Esophagus squamous epithelium (tissue), 5 donors: ENCODE measurements around the gene LIPH. TPM values are rescaled to one million over a fixed set of nuclear protein-coding genes. Genes with fewer than 3 reads are reported as not detected.
A peak's percentile ranks its signal among the peaks of the same experiment; 100 is the strongest.
"Not testable (repeated sequence)": the region's sequence is repeated elsewhere in the genome, so short reads cannot be mapped to it uniquely, and the experiment has no call there.

ENCODE experiments used
- DNase-seq: peaks from one replicate; lab custom pipeline; 2025; lab: John Stamatoyannopoulos, UW
- H3K27ac ChIP-seq, 4 donors: fragments of 200-600 bp; sonication (generic); one replicate each; pipeline ENCODE4 v1.5.1; 2016 to 2019; ENCODE audit warnings: mild to moderate bottlenecking in 1 of 4
- H3K27me3 ChIP-seq, 4 donors: fragments of 200-600 bp; sonication (generic); 1 replicate in 3 of 4; 2 replicates in 1 of 4; pipeline versions ENCODE4 v1.5.1 to v1.6.0; 2017 to 2021; ENCODE audit warnings: antibody characterized with exemption in 1 of 4
- H3K36me3 ChIP-seq, 3 donors: fragments of 200-600 bp; sonication (generic); one replicate each; pipeline ENCODE4 v1.5.1; 2016 to 2019
- H3K4me1 ChIP-seq, 3 donors: fragments of 200-600 bp; sonication (generic); one replicate each; pipeline ENCODE4 v1.5.1; 2017 to 2019
- H3K4me3 ChIP-seq, 4 donors: fragments of 200-600 bp; sonication (generic); 1 replicate in 3 of 4; 2 replicates in 1 of 4; pipeline ENCODE4 v1.5.1; 2016 to 2019; ENCODE audit warnings: mild to moderate bottlenecking in 2 of 4, moderate library complexity in 1 of 4
- H3K9me3 ChIP-seq, 3 donors: fragments of 200-600 bp; sonication (generic); one replicate each; pipeline ENCODE4 v1.5.1; 2016 to 2019
- POLR2A ChIP-seq, 4 donors: fragments of 450-650 bp; IDR thresholded peaks; one replicate each; pipeline ENCODE4 v1.6.1; 2017; ENCODE audit warnings: antibody characterized with exemption in 4 of 4, mild to moderate bottlenecking in 4 of 4, moderate library complexity in 3 of 4
- WGBS, 2 donors: methylation state at CpG; one replicate each; pipeline ENCODE4 v1.1.5; 2018; 5-methylcytosine and 5-hydroxymethylcytosine counted together
- intact Hi-C: fragments of 100-400 bp; cut with DNase I; formaldehyde crosslinking; loops from one replicate; pipeline ENCODE4 v1.15.0; 2022
- total RNA-seq, 4 donors: library from RNA; depleted of rRNA; stranded (reverse); fragments of >200 nt; gene quantifications; one replicate each; pipeline ENCODE4 v1.1.0, GENCODE V29; 2016
- TF ChIP-seq, protein P1 (sequence below), 6 experiments: fragments of 450-650 bp in 4 of 6; fragments of 200-600 bp in 2 of 6; sonication (generic) in 2 of 6; IDR thresholded peaks; one replicate each; pipeline ENCODE4 v1.5.1; 2016 to 2019; ENCODE audit warnings: antibody characterized with exemption in 6 of 6, mild to moderate bottlenecking in 4 of 6, moderate library complexity in 4 of 6
- donor health status: DM: yes; HTN: yes; CAD: no.

LIPH gene
- total RNA-seq, 4 donors from 2014 or later = 5.7 to 11.3 (median 10.8) TPM

DNA sequence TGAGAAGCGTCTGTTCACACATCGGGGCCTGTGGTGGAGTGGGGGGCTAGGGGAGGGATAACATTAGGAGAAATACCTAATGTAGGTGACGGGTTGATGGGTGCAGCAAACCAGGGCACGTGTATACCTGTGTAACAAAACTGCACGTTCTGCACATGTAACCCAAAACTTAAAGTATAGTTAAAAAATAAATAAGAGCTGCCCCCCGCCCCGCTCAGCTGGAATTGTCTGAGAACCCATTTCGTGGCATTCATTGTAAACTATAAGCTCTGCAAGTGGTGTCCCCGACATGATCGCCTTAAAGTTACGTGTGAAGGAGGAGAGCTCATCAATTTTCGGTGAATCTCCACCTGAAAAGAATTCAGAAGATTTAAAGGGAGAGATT is 7.3 kb upstream of the LIPH start:
- intact Hi-C loops = no loop called here

DNA sequence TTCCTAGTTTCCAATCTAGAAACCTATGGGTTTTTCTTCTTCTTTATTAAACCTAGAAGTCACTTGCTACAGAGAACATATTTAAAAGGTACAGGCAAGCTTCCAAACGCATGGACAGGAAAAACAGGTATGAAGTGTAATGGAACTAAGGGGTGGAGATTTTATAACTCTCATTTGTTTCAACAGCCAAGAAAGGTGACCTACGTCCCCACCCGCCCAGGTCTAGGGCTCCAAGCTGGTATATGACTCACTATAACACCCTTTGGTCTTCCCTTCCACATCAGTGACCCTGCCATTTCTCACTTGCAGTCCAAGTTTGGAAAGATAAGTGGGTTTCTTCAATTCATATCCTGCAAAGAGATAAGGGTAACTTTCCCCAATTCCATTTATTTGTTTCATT is 6.0 kb upstream of the LIPH start:
- peaks cover 0 to 42% (median 8%) of the 10 kb centered on the region in 3 donors for H3K4me1 ChIP-seq
- H3K27me3 ChIP-seq = peaks cover 0 to 25% (median 0%) of the 10 kb centered on the region in 4 donors
- H3K27ac ChIP-seq = peak overlapping the region; percentile 83 to 88 (median 84)
- no peak for TF ChIP-seq POLR2A (IDR thresholded peaks at IDR 0.05)
- TF ChIP-seq, protein P1, sequence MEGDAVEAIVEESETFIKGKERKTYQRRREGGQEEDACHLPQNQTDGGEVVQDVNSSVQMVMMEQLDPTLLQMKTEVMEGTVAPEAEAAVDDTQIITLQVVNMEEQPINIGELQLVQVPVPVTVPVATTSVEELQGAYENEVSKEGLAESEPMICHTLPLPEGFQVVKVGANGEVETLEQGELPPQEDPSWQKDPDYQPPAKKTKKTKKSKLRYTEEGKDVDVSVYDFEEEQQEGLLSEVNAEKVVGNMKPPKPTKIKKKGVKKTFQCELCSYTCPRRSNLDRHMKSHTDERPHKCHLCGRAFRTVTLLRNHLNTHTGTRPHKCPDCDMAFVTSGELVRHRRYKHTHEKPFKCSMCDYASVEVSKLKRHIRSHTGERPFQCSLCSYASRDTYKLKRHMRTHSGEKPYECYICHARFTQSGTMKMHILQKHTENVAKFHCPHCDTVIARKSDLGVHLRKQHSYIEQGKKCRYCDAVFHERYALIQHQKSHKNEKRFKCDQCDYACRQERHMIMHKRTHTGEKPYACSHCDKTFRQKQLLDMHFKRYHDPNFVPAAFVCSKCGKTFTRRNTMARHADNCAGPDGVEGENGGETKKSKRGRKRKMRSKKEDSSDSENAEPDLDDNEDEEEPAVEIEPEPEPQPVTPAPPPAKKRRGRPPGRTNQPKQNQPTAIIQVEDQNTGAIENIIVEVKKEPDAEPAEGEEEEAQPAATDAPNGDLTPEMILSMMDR (IDR thresholded peaks at IDR 0.05) = no peak
- H3K36me3 ChIP-seq = no peaks in the 10 kb centered on the region
- H3K4me3 ChIP-seq = no peak overlapping the region
- DNase-seq = no peak
- WGBS, 2 donors = 39 to 57% methylated on average over 3 of the region's 3 CpGs
- intact Hi-C loops = no loop called here
- no peaks in the 10 kb centered on the region for H3K9me3 ChIP-seq

More for the DNA sequence above, 7.3 kb upstream of the LIPH start:
- no peaks in the 10 kb centered on the region for H3K9me3 ChIP-seq
- WGBS, 2 donors = 69 to 73% methylated on average over 12 of the region's 12 CpGs
- H3K4me1 ChIP-seq = peaks cover 0 to 37% (median 8%) of the 10 kb centered on the region in 3 donors
- H3K27ac ChIP-seq = no peak overlapping the region
- DNase-seq = no peak
- no peak overlapping the region for H3K4me3 ChIP-seq
- H3K27me3 ChIP-seq = peaks cover 0 to 25% (median 0%) of the 10 kb centered on the region in 4 donors
- H3K36me3 ChIP-seq = no peaks in the 10 kb centered on the region
- TF ChIP-seq POLR2A (IDR thresholded peaks at IDR 0.05) = no peak
- TF ChIP-seq, protein P1 (IDR thresholded peaks at IDR 0.05) = no peak

DNA sequence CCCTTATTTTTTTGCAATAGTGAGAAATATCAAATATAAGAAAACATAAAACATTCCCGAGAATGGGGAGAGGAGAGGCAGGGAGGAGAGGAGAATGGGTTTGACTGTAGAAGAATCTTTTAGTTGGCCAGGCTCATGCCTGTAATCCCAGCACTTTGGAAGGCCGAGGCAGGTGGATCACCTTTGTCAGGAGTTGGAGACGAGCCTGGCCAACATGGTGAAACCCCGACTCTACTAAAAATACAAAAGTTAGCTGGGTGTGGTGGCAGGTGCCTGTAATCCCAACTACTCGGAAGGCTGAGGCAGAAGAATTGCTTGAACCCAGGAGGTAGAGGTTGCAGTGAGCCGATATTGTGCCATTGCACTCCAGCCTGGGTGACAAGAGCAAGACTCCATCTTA is 4.3 kb upstream of the LIPH start:
- H3K4me3 ChIP-seq, H3K9me3 ChIP-seq, H3K36me3 ChIP-seq, intact Hi-C loops, DNase-seq: not testable (repeated sequence)
- Histone ChIP-seq H3K4me1 (peaks cover 0 to 54% (median 8%) of the 10 kb centered on the region in 3 donors), H3K27me3 (peaks cover 0 to 21% (median 0%) of the 10 kb centered on the region in 4 donors), H3K27ac (peak overlapping the region in 2 of 4 donors; percentile 86 to 88)
- 62 to 74% methylated on average over 6 of the region's 6 CpGs for WGBS, 2 donors

DNA sequence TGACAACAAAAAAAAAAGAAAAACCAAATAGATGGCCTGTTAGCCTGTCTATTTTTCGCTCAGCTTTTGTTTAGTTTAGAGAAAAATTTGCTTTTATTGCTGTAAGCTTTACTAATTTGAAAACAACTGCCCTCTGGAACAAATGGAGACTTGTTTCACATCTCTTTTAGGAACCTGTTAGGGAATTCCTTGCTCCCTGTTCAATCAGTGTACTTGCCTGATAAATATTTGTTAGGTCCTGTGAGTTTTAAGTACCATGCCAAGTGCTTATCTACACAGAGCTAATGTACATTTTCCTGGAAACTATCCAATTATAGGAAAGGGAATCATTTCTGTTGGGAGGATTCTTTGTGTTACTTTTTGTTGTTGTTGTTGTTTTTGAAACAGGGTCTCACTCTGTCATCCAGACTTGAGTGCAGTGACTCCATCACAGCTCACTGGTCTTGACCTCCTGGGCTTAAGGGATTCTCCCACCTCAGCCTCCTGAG is 3.5 kb upstream of the LIPH start:
- no peak for TF ChIP-seq POLR2A (IDR thresholded peaks at IDR 0.05)
- TF ChIP-seq, protein P1 (IDR thresholded peaks at IDR 0.05) = no peak
- Histone ChIP-seq H3K4me1 (peaks cover 0 to 54% (median 8%) of the 10 kb centered on the region in 3 donors), H3K36me3 (no peaks in the 10 kb centered on the region), H3K4me3 (no peak overlapping the region), H3K27ac (peak overlapping the region in 3 of 4 donors; percentile 2 to 88 (median 86)), H3K27me3 (peaks cover 0 to 13% (median 0%) of the 10 kb centered on the region in 4 donors), H3K9me3 (no peaks in the 10 kb centered on the region)
- 72 to 78% methylated on average over 1 of the region's 1 CpG for WGBS, 2 donors
- no peak for DNase-seq
- intact Hi-C loops = no loop called here

DNA sequence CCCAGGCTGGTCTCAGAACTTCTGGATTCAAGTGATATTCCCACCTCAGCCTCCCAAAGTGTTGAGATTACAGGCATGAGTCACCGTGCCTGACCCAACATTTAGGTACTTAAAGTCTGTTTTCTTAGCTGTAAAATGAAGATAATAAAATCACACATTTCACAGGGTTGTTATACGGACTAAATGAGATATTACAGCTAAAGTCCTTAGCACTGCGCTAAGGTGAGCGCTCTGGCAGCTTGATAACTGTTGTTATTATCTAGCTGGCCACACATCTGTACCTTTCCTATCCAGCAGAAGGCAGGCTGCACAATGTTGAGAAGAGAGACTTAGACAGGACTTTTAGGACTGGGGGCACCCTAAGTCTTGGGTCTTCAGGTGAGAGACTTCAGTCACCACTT is 2.7 kb upstream of the LIPH start:
- peaks cover 0 to 7% (median 0%) of the 10 kb centered on the region in 4 donors for H3K27me3 ChIP-seq
- H3K27ac ChIP-seq = peak overlapping the region in 3 of 4 donors; percentile 2 to 88 (median 86)
- TF ChIP-seq, protein P1 (IDR thresholded peaks at IDR 0.05) = no peak
- TF ChIP-seq POLR2A (IDR thresholded peaks at IDR 0.05) = no peak
- H3K4me1 ChIP-seq = peaks cover 0 to 54% (median 8%) of the 10 kb centered on the region in 3 donors
- no peaks in the 10 kb centered on the region for H3K9me3 ChIP-seq
- intact Hi-C loops = no loop called here
- WGBS, 2 donors = 79 to 85% methylated on average over 4 of the region's 4 CpGs
- H3K36me3 ChIP-seq = no peaks in the 10 kb centered on the region
- H3K4me3 ChIP-seq = no peak overlapping the region
- no peak for DNase-seq
